Fibroblast of gingiva (primary cell): ENCODE results near the gene PRR5L.

Source experiments
- DNase-seq: peaks from one replicate; pipeline ENCODE4 v3.0.0-alpha.2; 2011; ENCODE audit warnings: low read depth

The PRR5L gene

DNA sequence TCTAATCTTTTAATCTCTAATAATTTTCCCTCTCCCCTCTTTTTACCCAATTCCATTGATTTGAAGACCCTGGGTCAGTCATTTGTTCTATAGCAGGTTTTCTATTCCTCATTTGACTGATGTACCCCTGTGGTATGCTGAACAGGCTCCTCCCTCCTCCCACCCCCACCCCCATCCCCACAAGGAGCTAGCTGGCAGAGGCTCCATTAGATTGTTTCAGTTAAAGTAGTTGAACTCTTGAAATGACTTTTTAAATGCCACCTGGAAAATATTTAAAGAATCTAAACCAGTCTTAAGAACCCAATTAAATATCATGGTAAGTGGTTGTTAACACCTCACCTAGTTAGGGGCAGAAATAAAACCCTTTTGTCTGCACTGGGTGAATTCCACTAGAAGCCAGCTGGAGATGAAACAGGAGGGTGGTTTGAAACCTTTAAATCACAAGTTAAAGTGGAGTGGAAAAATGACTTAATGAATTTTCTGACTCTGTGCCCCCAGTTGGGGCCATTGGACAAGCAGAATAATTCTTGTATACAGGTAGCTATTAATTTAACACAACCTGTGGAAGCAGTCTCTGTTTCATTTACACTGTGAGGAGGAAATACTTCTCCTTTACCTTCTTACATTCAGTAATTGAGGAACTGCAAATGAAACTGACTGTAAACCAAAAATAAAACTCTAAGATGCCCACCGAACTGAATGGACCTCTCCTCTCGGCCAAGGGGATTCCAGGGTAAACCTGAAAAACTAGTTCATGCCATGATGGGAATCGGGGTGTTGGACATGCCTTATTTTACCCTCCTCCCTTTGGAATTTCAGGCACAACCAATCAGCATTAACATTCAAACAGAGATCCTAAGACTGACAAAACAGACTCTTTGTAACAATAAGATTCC, 30.7 kb downstream of the PRR5L start:
- no peak for DNase-seq

DNA sequence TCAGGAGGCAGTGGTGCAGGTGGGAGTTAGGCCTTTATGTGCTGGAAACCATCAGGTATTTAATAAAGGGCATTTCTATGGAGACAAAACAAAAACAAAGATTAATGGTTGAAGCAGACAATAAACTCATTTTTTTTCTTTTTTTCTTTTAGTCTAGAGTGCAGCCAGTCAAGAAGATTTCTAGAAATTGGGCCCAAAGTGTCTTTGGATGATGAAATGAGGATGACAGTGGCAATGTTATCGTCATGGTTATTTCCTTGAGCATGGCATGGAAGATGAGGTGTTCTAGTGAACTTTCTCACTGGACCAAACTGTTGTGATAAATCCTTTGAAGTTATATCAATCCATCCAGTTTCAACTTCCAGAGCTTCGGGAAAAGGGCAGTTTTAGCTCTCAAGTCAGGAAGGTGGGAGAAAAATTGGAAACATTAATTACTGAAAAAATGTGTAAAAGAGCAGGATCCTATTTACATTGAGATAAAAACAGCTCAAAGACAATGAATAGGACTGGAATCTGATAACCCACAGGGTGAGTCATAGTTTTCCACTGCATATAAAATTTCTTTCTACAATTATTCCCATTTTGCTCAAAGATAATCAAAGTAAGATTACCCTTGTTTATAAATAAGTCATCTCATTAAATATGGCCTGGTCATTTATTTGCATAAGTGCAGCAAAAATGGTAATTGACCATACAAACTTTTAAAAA, 33.0 kb downstream of the PRR5L start:
- DNase-seq = no peak

DNA sequence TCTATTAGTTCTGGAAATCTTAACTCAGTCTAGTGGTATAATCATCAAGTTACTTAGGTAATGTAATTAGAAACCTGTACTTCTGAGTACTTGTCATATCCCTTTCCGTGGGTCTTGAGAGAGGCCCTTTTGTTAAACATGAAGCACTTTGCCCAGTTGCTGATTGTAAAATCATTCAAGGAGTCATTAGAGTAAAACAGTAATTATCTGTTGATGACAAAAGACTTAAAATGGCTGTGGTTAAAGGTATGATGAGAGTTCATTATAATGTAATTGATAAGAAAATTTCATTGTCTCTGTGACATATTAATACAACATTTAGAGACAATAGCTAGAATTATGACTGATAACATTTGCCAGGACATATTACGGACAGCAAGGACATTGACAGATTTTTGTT, 34.3 kb downstream of the PRR5L start:
- no peak for DNase-seq

DNA sequence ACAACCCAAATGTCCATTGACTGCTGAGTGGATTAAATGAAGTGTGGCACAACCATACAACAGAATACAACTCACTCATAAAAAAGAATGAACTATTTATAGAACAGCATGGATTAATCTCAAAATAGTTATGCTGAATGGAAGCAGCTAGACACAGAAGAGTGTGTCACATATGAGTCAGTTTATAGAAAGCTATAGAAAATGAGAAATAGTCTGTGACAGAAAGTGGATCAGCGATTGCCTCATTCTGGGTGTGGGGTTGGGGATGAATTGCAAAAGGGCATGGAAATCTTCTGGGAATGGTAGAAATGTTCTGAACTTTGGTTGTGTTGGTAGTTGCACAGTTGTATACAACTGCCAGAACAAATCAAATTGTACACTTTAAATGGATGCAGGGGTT, 37.4 kb downstream of the PRR5L start:
- DNase-seq = peak; percentile 75

DNA sequence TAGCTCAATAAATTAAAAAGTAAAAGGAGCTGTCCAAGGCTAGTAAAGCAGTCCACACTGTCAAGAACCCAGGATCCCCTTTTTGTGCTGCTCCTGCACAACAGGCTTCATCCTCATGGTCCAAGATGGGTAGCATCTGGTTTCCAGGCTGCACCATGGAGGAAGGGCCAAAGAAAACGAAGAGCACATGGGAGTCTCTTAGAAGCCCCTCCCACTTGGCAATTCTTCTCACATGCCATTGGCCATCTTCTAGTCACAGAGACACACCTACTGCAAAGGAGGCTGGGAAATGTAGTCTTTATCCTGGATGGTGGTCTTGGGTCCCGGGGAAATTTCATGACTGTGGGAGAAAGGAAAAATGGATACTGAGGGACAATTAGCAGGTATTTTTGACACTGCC, 37.8 kb downstream of the PRR5L start:
- peak; percentile 75 for DNase-seq

DNA sequence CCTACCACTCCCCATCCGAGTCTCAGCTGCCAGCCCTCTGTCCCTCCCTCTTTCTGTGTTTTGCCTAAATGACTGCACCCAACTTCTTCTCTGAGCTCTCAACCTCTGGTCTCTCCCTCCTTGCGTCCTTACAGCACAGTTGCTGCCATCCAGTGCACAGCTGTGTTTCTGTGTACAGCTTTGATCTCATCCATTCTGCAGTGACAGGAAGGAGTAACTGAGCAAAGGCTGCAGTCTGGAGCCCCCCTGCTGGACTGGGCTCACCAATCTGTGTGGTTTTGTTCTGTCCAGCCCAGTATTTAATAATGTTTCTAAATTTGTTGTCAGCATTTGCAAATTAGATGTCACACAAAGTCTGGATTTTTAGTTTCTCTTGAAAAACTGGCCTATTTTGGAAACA, 43.8 kb downstream of the PRR5L start:
- DNase-seq = no peak

DNA sequence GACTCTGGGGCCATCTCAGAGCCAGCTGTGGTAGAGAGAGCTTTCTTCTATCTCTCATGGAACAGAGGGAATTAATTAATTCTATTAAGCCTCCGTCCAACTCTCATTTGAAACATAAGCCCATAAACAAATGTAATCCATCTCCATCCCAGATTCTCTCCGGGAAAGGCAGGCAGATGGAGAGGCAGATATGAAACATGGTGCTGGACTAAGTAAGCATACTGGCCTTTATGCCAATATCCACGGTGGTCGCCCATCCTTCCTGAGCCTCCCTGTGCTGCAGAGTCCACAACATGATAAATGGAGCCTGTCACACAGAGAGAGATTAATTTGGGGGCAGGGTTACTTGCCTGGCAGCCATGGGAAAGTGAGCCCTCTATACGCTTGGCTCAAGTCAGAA, 44.8 kb downstream of the PRR5L start:
- DNase-seq = no peak

DNA sequence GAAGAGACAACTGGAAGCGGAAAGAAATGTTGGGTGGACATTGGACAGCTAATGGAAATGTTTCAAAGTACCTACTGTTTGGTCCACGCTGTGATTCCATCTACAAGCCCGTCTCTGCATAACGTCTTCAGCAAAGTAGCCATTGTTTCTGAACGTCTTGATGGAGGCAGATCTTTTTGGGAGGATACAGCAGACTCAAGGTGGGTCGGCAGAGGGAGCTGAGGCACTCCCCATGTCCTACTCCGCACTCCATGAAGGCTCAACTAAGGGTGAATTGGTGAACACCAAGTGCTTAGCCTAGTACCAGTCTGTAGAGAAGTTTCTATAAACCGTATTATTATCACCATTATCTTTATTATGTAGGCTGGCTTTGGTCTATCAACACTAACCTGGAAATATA, 45.8 kb downstream of the PRR5L start:
- DNase-seq = no peak

DNA sequence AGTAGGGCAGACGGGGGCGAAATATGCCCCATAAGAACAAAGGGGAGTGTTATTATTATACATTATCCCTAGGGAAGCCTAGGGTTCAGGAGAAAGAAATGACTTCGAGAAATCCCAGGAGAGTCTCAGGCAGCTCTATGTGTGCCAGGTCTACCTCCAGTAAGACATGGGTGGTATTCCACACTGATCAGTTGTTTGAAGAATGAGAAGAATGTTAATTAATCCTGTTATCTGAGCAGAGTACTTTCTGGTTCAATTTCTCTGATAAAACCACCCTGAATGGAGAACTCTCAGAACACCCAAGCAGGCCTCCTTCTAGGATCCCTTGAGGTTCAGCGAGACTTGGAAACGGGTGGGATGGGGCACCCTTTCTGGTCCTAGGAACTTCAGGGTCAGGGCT, 46.2 kb downstream of the PRR5L start:
- no peak for DNase-seq

DNA sequence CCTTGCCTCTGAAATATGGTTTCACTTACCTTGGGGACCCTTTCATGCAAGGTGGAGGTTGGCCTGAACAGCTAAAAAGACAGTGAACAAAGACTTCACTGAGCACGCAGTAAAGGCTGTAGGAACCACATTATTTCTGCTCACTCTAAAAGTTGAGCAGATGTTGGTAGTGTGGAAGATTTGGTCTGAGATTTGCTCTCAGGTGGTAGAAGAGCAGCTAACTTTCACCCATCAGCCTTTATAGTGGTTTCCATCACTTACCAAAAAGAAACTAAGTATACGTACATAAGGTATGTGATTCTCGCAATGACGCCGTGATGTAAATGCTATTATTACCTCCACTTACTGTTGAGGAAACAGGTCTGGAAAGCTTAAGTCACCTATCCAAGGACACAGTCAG, 47.3 kb downstream of the PRR5L start:
- DNase-seq = no peak

DNA sequence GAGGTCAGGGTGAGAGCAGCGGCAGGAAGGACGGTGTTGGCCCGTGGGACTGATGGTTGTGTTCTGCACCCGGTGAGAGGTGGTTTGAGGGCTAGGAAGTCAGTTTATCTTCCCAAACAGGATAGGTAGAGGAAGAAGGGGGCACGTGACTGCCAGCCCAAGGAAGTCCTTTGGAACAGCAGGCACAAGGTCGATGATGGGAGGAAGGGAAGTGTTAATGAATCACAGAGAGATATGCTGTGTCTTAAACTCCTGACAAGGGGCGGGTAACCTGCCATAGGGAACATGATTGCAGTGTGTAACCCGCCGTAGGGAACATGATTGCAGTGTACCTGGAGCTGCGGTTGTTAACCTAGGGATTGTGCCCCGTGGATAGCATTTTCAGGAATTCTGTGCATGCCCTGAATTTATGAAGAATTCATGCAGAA, 49.0 kb downstream of the PRR5L start:
- no peak for DNase-seq

DNA sequence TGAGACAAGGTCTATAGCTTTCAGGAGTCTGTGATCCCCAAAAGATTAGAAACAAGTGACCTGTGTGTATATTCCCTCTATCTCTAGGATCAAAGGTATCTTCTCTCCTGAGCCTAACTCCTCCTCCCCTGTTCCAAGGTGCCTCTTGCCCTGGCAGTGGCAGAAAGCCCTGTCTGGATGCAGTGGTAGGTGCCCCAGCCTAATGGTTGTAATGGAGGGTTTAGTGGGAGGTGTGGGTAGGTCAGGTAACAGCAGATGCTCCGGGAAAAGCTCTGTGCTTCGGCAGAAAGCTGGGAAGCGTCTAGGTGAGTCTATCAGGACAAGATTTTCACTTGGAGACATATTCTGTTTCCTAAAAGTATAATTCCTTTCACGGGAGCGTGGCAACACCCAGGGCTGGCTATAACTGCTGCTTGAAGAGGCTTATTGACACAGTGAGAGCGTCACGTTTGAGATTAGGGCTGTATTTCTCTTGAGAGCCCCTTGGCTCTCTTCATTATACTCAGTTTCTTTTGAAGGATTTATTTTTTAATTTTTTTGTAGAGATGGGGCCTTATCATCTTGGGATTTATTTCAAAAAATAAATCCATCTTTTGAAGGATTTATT, 49.5 kb downstream of the PRR5L start:
- no peak for DNase-seq

DNA sequence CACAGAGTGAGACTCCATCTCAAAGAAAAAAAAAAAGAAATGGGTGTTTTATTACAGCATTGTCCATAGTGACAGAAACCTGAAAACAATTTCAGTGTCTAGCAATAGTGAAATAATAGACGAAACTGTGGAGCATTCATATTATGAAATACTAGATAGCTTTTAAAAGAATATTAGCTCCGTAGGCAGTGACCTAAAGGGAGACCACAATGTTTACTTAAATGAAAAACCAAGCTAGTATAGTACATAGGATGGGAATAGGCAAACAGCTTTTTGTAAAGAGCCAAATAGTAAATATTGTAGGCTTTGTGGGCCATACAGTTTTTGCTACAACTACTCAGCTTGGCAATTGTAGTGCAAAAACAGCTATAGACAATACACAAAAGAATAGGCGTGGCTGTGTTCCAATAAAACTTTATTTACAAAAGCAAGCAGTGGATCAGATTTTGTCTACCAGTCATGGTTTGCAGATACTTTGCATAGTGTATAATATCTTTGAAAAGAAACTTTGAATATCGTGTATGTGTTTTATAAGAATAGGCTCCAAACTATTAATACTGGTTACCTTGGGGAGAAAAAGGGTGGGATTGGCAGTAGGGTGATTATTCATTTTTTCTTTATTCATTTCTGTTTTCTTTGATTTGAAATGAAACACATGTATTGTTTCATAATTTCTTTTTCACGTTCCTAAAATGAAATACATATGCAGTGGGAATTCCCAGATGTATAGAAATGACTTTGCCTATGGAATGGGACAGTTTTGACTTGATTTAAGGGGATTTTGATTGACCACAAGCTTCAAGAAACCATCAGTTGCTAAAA, 50.7 kb downstream of the PRR5L start:
- no peak for DNase-seq

DNA sequence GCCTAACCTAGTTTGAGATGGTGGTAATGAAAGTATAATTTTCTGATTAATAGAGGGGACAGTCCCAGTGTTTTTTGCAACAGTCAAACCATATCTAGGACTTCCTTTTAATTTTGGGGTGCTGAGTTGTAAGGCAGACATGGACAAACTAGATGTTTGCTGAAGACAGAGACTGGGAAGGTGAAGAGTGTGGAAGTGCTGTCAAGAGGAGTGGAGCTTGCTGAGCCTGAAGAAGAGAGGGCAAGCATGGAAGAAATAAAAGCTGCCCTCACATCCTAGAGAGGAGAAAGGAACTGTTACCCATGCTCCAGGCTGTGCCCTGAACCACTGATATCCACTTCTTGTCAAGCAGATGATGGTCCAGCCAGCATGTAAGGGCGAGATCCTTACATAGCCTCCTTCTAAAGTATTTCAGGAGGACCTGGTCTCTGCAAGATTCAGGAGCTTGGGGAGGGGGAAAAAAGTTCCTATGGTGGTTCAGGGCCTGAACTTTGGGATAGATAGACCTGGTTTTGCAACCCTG, 51.4 kb downstream of the PRR5L start:
- DNase-seq = no peak

DNA sequence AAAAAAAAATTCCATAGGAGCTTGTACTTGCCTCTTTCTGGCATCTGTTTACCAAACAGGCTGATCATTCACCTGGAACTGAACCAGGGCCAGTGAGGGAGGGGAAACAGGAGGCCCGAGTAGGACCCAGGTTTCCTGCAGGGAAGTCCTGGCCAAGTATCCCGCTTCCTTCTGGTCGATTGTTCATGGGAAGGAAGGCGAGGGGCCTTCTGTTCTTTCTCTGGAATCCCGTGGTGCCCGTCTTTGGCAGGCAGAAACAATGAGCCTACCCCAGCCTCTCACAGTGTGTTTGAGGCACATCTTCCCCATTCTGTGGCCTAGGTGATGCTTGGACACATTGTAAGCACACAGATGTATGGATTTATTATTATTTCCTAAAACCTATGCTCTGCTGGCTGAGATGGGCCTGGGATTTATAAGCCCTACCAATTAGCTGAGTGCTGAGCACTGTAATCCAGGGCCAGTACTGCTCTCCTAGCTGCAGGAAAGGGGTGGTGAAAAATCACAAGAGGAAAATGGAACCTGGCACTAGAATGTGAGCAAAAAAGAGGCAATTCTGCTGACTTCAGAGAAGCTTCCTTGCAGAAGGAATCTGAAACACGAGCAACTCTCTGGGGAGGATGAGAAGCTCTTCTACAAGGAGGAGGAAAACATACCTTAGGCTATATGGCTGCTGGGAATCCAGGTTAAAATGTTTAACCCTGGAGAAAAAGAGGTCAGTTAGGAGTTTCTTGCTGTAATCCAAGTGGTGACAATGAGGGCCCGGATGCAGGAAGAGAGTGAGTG, 53.5 kb downstream of the PRR5L start:
- peak; percentile 37 for DNase-seq

DNA sequence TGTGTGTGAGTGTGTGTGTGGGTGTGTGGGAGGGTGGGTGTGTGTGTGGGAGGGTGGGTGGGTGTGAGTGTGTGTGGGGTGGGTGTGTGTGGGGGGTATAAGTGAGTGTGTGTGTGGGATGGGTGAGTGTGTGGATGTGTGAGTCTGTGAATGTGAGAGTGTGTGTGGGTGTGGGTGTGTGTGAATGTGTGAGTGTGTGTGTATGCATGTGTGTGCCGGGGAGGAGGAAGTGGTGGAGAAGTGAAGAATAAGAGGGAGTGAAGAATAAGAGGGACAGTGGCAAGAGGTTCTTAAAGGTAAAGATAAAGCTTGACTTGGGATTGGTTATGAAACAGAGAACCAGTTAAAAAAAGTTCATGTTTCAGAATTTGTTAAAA, 54.0 kb downstream of the PRR5L start:
- DNase-seq = no peak

DNA sequence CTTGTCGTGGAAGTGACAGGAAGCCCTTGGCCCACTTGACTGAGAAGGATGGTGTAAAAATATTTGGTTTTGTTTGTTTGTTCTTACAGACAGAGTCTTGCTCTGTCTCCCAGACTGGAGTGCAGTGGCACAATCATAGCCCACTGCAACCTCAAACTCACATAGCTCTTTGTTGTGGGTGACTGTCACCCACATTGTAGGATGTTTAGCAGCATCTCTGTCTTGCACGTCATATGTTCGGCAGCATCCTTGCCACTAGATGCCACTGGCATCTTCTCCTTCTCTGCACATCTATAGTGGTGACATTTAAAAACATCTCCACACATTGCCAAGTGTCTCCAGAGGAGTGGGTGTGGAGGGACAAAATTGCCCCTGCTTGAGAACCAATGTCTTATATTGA, 56.8 kb downstream of the PRR5L start:
- no peak for DNase-seq

DNA sequence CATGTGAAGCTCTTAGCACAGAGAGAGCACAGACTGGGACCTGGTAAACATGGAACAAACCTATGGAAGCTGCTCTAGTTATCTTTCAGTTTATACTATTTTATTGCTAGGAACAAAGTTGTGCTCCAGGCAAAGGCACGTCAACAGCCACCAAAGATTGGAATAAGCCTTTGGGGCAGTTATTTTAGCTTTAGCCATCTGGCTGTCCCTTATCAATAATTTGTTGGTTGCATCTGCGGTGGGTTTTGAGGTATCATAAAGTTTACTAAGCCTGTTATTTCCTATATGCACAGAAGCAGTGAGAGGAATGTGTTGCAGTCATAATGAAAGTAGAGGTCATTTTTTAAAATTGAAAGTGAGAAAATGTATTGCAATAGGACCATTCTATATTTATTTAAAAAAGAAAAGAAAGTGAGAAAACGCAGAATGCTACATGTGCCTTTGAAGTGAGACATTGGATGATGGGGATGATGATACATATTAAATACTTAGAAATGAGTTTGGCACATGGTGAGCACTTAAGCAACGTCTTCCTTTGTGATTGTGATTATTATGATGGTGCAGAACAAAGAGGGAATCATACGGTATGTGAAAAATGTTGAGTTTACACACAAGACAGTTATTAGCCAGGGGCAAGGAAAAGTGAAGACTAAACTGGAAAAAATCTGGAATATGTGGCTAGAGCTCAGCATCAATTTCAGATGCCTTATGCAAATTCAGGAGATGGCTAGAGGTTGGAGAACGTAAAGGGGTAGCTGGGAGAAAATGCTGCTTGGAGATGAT, 58.3 kb downstream of the PRR5L start:
- DNase-seq = peak; percentile 96

DNA sequence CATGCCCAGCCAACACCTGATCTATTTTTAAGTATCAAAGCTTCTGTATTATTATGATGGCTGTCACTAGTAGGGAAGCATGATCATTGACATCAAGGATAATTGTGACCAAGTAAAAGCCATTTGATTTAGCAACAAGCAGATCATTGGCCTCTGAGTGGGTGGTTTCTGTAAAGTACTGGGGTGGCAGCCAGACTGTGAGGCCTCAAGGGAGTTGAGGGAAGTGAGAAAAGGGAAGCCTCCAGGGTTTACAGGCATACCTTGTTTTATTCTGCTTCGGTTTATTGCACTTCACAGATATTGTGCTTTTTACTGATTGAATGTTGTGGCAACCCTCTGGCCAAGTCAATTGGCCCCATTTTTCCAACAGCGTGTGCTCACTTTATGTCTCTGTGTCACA, 60.1 kb downstream of the PRR5L start:
- DNase-seq = peak; percentile 60

DNA sequence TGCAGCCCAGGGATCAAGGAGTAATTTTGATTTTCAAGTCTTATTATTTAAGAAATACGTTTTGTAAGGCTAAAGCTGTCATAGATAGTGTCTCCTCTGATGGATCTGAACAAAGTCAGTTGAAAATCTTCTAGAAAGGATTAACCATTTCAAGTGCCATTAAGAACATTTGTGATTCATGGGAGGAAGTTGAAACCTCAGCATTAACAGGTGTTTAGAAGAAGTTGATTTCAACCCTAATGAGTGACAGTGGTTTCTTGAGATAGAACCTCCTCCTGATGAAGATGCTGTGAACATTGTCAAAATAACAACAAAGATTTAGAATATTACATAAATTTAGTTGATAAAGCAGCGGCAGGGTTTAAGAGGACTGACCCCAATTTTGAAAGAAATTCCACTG, 61.7 kb downstream of the PRR5L start:
- no peak for DNase-seq
